BE2C (cell line): ENCODE data around the gene VWA3B.

Experiments
- DNase-seq: peaks from one replicate; pipeline ENCODE4 v3.0.0-alpha.2; 2020
- H3K27me3 ChIP-seq: fragments of 250-450 bp; sonication (Bioruptor Pico); 2 replicates; pipeline ENCODE4 v1.5.1; 2020; ENCODE audit warnings: mild to moderate bottlenecking
- H3K36me3 ChIP-seq: fragments of 250-450 bp; sonication (Bioruptor Pico); 2 replicates; pipeline ENCODE4 v1.5.1; 2020; ENCODE audit warnings: mild to moderate bottlenecking
- H3K4me1 ChIP-seq: fragments of 250-450 bp; sonication (Bioruptor Pico); 2 replicates; pipeline ENCODE4 v1.5.1; 2020
- H3K4me3 ChIP-seq: 2 replicates; pipeline ENCODE4 v1.5.1; 2011; ENCODE audit warnings: low read depth, low read length
- H3K9me3 ChIP-seq: fragments of 250-450 bp; sonication (Bioruptor Pico); 2 replicates; pipeline ENCODE4 v1.5.1; 2020
- TF ChIP-seq, protein P1 (sequence below): IDR thresholded peaks from 2 replicates; pipeline ENCODE4 v1.5.1; 2012; ENCODE audit warnings: mild to moderate bottlenecking, low read depth, low read length

VWA3B gene

GRCh38 chr2:98347298-98348065 lies 260.5 kb downstream of the VWA3B start:
- Histone ChIP-seq H3K36me3 (no peaks in the 10 kb centered on the region), H3K4me1 (no peaks in the 10 kb centered on the region), H3K27me3 (peaks cover 33% of the 10 kb centered on the region), H3K4me3 (no peak overlapping the region), H3K9me3 (no peaks in the 10 kb centered on the region)
- TF ChIP-seq, protein P1, sequence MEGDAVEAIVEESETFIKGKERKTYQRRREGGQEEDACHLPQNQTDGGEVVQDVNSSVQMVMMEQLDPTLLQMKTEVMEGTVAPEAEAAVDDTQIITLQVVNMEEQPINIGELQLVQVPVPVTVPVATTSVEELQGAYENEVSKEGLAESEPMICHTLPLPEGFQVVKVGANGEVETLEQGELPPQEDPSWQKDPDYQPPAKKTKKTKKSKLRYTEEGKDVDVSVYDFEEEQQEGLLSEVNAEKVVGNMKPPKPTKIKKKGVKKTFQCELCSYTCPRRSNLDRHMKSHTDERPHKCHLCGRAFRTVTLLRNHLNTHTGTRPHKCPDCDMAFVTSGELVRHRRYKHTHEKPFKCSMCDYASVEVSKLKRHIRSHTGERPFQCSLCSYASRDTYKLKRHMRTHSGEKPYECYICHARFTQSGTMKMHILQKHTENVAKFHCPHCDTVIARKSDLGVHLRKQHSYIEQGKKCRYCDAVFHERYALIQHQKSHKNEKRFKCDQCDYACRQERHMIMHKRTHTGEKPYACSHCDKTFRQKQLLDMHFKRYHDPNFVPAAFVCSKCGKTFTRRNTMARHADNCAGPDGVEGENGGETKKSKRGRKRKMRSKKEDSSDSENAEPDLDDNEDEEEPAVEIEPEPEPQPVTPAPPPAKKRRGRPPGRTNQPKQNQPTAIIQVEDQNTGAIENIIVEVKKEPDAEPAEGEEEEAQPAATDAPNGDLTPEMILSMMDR: no peak
- no peak for DNase-seq

DNA sequence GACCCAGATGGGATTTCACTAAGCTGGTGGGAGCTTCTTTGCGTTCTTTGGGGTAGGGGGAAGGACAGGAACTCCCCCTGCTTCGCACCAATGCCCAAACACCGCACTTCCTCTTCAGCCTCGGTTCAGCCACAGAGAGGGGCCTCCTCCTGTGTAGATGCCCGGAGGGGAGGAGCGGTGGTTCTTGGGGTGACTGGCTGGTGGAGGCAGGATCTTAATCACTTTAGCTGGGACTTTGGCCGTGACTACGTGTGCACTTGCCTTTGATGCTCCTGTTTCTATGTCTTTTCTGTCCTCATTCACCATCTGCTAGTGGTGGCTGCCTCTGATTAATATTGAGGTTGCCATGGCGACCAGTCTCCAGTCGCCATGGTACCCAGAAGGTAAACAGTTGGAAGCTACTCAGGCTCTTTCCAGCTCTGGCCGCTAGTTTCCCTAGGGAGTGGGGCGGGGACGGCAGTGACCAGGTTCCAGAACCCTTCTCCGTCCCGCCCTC lies 261.1 kb downstream of the VWA3B start:
- H3K36me3 ChIP-seq: no peaks in the 10 kb centered on the region
- H3K9me3 ChIP-seq: no peaks in the 10 kb centered on the region
- DNase-seq: peak; percentile 14
- TF ChIP-seq, protein P1: no peak
- H3K27me3 ChIP-seq: peaks cover 33% of the 10 kb centered on the region
- H3K4me3 ChIP-seq: no peak overlapping the region
- H3K4me1 ChIP-seq: no peaks in the 10 kb centered on the region

DNA sequence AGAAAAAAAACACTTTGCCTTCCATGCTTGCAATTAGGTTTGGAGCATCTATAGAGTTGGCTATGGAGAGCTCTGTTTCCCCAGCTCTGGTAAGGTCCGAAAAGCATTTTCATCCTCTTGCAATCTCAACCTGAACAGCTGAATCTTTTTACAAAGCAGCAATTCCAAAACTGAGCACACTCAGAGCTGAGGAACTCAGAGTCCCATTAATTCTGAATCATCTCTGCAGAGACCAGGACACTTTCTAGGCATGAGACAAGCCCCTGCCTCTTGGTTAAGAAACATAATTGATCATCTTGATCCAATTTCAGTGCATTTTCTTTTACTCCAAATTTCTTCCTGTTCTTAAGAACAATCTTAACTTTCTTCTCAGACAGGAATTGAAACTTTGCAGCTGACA lies 263.4 kb downstream of the VWA3B start:
- TF ChIP-seq, protein P1: no peak
- Histone ChIP-seq H3K36me3 (no peaks in the 10 kb centered on the region), H3K9me3 (no peaks in the 10 kb centered on the region), H3K4me1 (no peaks in the 10 kb centered on the region), H3K4me3 (no peak overlapping the region), H3K27me3 (peaks cover 31% of the 10 kb centered on the region)
- DNase-seq: no peak

GRCh38 chr2:98355881-98356280 lies 268.9 kb downstream of the VWA3B start:
- Histone ChIP-seq H3K9me3 (no peaks in the 10 kb centered on the region), H3K4me3 (no peak overlapping the region), H3K27me3 (no peaks in the 10 kb centered on the region), H3K4me1 (no peaks in the 10 kb centered on the region), H3K36me3 (no peaks in the 10 kb centered on the region)
- TF ChIP-seq, protein P1: no peak
- DNase-seq: no peak

DNA sequence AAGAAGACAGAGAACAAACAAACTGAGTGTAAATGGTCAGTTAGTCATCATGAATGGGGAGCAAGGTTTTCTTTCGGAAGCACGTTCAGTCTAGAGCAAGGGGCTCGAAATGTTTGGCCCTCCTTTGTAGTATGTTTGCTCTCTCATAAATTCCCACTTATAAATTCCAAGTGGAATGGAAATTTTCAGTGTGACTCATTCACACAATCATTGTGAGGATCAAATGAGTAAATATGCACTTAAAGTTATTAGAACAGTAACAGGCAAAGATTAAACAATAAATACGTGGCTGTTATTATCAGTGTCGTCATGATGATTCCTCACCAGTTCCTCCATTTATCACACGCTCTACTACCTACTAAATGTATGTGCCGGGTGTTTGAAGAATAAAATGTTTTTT lies 269.8 kb downstream of the VWA3B start:
- H3K27me3 ChIP-seq: no peaks in the 10 kb centered on the region
- no peak overlapping the region for H3K4me3 ChIP-seq
- no peaks in the 10 kb centered on the region for H3K4me1 ChIP-seq
- H3K36me3 ChIP-seq: no peaks in the 10 kb centered on the region
- DNase-seq: no peak
- no peaks in the 10 kb centered on the region for H3K9me3 ChIP-seq
- TF ChIP-seq, protein P1: no peak

GRCh38 chr2:98357849-98358248 lies 270.9 kb downstream of the VWA3B start:
- Histone ChIP-seq H3K4me1 (no peaks in the 10 kb centered on the region), H3K27me3 (no peaks in the 10 kb centered on the region), H3K36me3 (no peaks in the 10 kb centered on the region), H3K9me3 (no peaks in the 10 kb centered on the region), H3K4me3 (no peak overlapping the region)
- TF ChIP-seq, protein P1: no peak
- DNase-seq: no peak
